ENCODE data around the gene CXADR. TPM values are rescaled to one million over a fixed set of nuclear protein-coding genes. Genes with fewer than 3 reads are reported as not detected.
"Not testable (repeated sequence)": the region's sequence is repeated elsewhere in the genome, so short reads cannot be mapped to it uniquely, and the experiment has no call there.

CXADR gene
- total RNA-seq, 3 donors from 2014 or later (not counting 1 experiment from before 2014, with no cell fraction given), result 0.10 TPM; not detected in 2

GRCh38 chr21:17498586-17498985, 14.3 kb upstream of the CXADR start:
- no peaks in the 10 kb centered on the region for H3K36me3 Mint-ChIP-seq
- H3K27ac ChIP-seq (ENCODE audit: low read length), result no peak overlapping the region
- H3K4me1 ChIP-seq (ENCODE audit: control insufficient read depth, insufficient read depth, low read length), result no peaks in the 10 kb centered on the region
- WGBS (ENCODE audit: insufficient coverage), result 92% methylated on average over 2 of the region's 2 CpGs
- intact Hi-C loops (cut with micrococcal nuclease), result no loop called here
- H3K4me3 Mint-ChIP-seq, result no peak overlapping the region
- no peak overlapping the region for H3K27ac Mint-ChIP-seq
- no peaks in the 10 kb centered on the region for H3K36me3 ChIP-seq (ENCODE audit: control insufficient read depth, insufficient read depth, low read length)
- no peak for DNase-seq
- no peak overlapping the region for H3K4me3 ChIP-seq (ENCODE audit: low read length)
- H3K4me1 Mint-ChIP-seq, result no peaks in the 10 kb centered on the region
- no peak for ATAC-seq
- H3K9me3 Mint-ChIP-seq, result no peaks in the 10 kb centered on the region
- H3K27me3 Mint-ChIP-seq (ENCODE audit: low read depth in 2 of 2), result peaks cover 0 to 3% of the 10 kb centered on the region in 2 donors
- TF ChIP-seq CTCF (IDR thresholded peaks at IDR 0.05), result no peak
- H3K9me3 ChIP-seq (ENCODE audit: control insufficient read depth, insufficient read depth, low read length), result no peaks in the 10 kb centered on the region
- no peaks in the 10 kb centered on the region for H3K27me3 ChIP-seq (ENCODE audit: control insufficient read depth, insufficient read depth, low read length)

- Histone ChIP-seq H3K27ac (ENCODE audit: low read length) (no peak overlapping the region), H3K27me3 (ENCODE audit: control insufficient read depth, insufficient read depth, low read length) (no peaks in the 10 kb centered on the region), H3K4me1 (ENCODE audit: control insufficient read depth, insufficient read depth, low read length) (no peaks in the 10 kb centered on the region), H3K4me3 (ENCODE audit: low read length) (no peak overlapping the region), H3K9me3 (ENCODE audit: control insufficient read depth, insufficient read depth, low read length) (no peaks in the 10 kb centered on the region), H3K36me3 (ENCODE audit: control insufficient read depth, insufficient read depth, low read length) (no peaks in the 10 kb centered on the region)
- intact Hi-C loops (cut with micrococcal nuclease), result no loop called here
- WGBS (ENCODE audit: insufficient coverage), result 79% methylated on average over 2 of the region's 4 CpGs
- Mint-ChIP-seq H3K9me3 (peaks cover 2 to 3% of the 10 kb centered on the region in 2 donors), H3K27ac (no peak overlapping the region), H3K36me3 (no peaks in the 10 kb centered on the region), H3K4me3 (no peak overlapping the region), H3K27me3 (ENCODE audit: low read depth in 2 of 2) (no peaks in the 10 kb centered on the region), H3K4me1 (no peaks in the 10 kb centered on the region)
- TF ChIP-seq CTCF (IDR thresholded peaks at IDR 0.05), result no peak
- DNase-seq (no peak), ATAC-seq (no peak)
These were observed 11.5 kb upstream of the CXADR start for GRCh38 chr21:17501107-17502006.

GRCh38 chr21:17502985-17503384, 9.9 kb upstream of the CXADR start:
- ATAC-seq; H3K27me3 ChIP-seq (ENCODE audit: control insufficient read depth, insufficient read depth, low read length); H3K9me3 ChIP-seq (ENCODE audit: control insufficient read depth, insufficient read depth, low read length); H3K4me3 ChIP-seq (ENCODE audit: low read length); H3K27me3 Mint-ChIP-seq (ENCODE audit: low read depth in 2 of 2); H3K4me1 Mint-ChIP-seq; H3K27ac Mint-ChIP-seq; H3K36me3 Mint-ChIP-seq; DNase-seq; H3K9me3 Mint-ChIP-seq; intact Hi-C loops (cut with micrococcal nuclease); H3K27ac ChIP-seq (ENCODE audit: low read length); H3K4me3 Mint-ChIP-seq; H3K4me1 ChIP-seq (ENCODE audit: control insufficient read depth, insufficient read depth, low read length); H3K36me3 ChIP-seq (ENCODE audit: control insufficient read depth, insufficient read depth, low read length): not testable (repeated sequence)
- 85% methylated on average over 4 of the region's 5 CpGs for WGBS (ENCODE audit: insufficient coverage)

- no peak for TF ChIP-seq CTCF (IDR thresholded peaks at IDR 0.05)
- WGBS (ENCODE audit: insufficient coverage), result 84% methylated on average over 4 of the region's 7 CpGs
- Histone ChIP-seq H3K4me3 (ENCODE audit: low read length) (no peak overlapping the region), H3K27me3 (ENCODE audit: control insufficient read depth, insufficient read depth, low read length) (peaks cover 3% of the 10 kb centered on the region), H3K4me1 (ENCODE audit: control insufficient read depth, insufficient read depth, low read length) (no peaks in the 10 kb centered on the region), H3K36me3 (ENCODE audit: control insufficient read depth, insufficient read depth, low read length) (no peaks in the 10 kb centered on the region), H3K9me3 (ENCODE audit: control insufficient read depth, insufficient read depth, low read length) (no peaks in the 10 kb centered on the region), H3K27ac (ENCODE audit: low read length) (no peak overlapping the region)
- H3K27me3 Mint-ChIP-seq (ENCODE audit: low read depth in 2 of 2), result peaks cover 7 to 13% of the 10 kb centered on the region in 2 donors
- H3K36me3 Mint-ChIP-seq, result no peaks in the 10 kb centered on the region
- no peak overlapping the region for H3K27ac Mint-ChIP-seq
- H3K4me3 Mint-ChIP-seq, result no peak overlapping the region
- ATAC-seq, result no peak
- H3K4me1 Mint-ChIP-seq, result peaks cover 0 to 4% of the 10 kb centered on the region in 2 donors
- peaks cover 3 to 4% of the 10 kb centered on the region in 2 donors for H3K9me3 Mint-ChIP-seq
- intact Hi-C loops (cut with micrococcal nuclease), result no loop called here
- DNase-seq, result no peak
These were observed 5.9 kb upstream of the CXADR start for GRCh38 chr21:17506951-17507350.
